Prostate gland (tissue), 2 donors: ENCODE data around the gene PANK4.

Experiments used
- POLR2A ChIP-seq: fragments of 450-650 bp; IDR thresholded peaks from one replicate; pipeline ENCODE4 v1.6.1; 2016; ENCODE audit warnings: antibody characterized with exemption, mild to moderate bottlenecking
- POLR2AphosphoS5 ChIP-seq: sonication (generic); formaldehyde crosslinking; IDR thresholded peaks from one replicate; pipeline ENCODE4 v1.6.1; 2017; ENCODE audit warnings: antibody characterized with exemption
- TF ChIP-seq, protein P1 (sequence below), 4 experiments: fragments of 200-600 bp in 2 of 4; fragments of 450-650 bp in 2 of 4; sonication (generic) in 2 of 4; IDR thresholded peaks; 1 replicate in 3 of 4; 2 replicates in 1 of 4; pipeline ENCODE4 v1.5.1; 2016 to 2019; ENCODE audit warnings: antibody characterized with exemption in 4 of 4, mild to moderate bottlenecking in 2 of 4, moderate library complexity in 2 of 4

DNA sequence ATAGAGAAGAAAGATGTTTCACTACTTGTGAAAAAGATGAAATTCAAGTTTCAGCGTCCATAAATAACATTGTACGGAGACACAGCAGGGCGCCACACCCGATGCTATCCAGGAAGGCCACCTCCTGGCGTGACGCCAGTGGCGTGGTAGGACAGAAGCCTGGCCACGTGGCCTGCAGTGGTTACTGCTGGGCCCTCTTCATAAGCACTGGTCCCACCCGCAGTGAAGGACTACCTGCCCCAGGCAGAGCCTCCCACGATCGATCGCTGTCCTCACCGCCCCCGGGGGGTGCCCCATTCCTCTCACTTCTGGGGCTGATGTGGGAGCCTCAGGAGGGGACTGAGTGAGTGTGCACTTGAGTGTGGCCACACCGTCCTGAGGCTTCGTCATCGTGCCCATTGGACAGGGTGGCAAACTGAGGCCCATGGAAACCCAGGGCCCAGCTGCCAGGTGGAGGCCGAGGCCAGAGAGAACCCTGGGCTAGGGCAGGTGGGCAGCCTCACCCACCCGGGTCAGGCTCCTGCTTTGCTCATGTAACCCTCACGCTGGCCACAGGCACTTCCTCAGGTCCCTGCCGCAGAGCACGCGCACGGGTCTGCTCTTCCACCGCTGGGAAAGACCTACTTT lies 15.3 kb upstream of the PANK4 start:
- TF ChIP-seq, protein P1, sequence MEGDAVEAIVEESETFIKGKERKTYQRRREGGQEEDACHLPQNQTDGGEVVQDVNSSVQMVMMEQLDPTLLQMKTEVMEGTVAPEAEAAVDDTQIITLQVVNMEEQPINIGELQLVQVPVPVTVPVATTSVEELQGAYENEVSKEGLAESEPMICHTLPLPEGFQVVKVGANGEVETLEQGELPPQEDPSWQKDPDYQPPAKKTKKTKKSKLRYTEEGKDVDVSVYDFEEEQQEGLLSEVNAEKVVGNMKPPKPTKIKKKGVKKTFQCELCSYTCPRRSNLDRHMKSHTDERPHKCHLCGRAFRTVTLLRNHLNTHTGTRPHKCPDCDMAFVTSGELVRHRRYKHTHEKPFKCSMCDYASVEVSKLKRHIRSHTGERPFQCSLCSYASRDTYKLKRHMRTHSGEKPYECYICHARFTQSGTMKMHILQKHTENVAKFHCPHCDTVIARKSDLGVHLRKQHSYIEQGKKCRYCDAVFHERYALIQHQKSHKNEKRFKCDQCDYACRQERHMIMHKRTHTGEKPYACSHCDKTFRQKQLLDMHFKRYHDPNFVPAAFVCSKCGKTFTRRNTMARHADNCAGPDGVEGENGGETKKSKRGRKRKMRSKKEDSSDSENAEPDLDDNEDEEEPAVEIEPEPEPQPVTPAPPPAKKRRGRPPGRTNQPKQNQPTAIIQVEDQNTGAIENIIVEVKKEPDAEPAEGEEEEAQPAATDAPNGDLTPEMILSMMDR (IDR thresholded peaks at IDR 0.05): no peak
- TF ChIP-seq POLR2AphosphoS5: peak; percentile 36
- TF ChIP-seq POLR2A: no peak
